Keratinocyte (primary cell): ENCODE data around the gene NCEH1. TPM values are rescaled to one million over a fixed set of nuclear protein-coding genes. Genes with fewer than 3 reads are reported as not detected.

Source experiments
- DNase-seq: peaks from one replicate; pipeline ENCODE4 v3.0.0-alpha.2; 2011; ENCODE audit warnings: low read depth, missing footprints, low spot score
- FAIRE-seq: peaks from 2 replicates; lab custom pipeline; 2011; peaks lifted over from hg19 to GRCh38; lab: Jason Lieb, UNC
- H2AFZ ChIP-seq: 2 replicates; pipeline ENCODE4 v1.6.0; 2012; ENCODE audit warnings: low read length, control low read depth, inconsistent platforms; ENCODE audit not compliant: control insufficient read depth
- H3K27ac ChIP-seq: 2 replicates; pipeline ENCODE4 v1.5.1; 2011; ENCODE audit warnings: low read length; ENCODE audit not compliant: control insufficient read depth, insufficient read depth
- H3K27me3 ChIP-seq: 3 replicates; pipeline ENCODE4 v1.6.0; 2011; ENCODE audit warnings: low read length; ENCODE audit not compliant: control insufficient read depth, insufficient read depth; ENCODE audit errors: extremely low read depth
- H3K36me3 ChIP-seq, 2 experiments: 2 replicates in 1 of 2; 3 replicates in 1 of 2; pipeline ENCODE4 v1.5.1; 2011; ENCODE audit warnings: low read length in 2 of 2, mild to moderate bottlenecking in 1 of 2; ENCODE audit not compliant: control insufficient read depth in 2 of 2, insufficient read depth in 2 of 2; ENCODE audit errors: extremely low read depth in 1 of 2
- H3K4me1 ChIP-seq: 3 replicates; pipeline ENCODE4 v1.5.1; 2011; ENCODE audit warnings: low read length; ENCODE audit not compliant: control insufficient read depth, insufficient read depth; ENCODE audit errors: extremely low read depth
- H3K4me2 ChIP-seq: 3 replicates; pipeline ENCODE4 v1.6.0; 2011; ENCODE audit warnings: low read depth, low read length; ENCODE audit not compliant: control insufficient read depth, insufficient read depth; ENCODE audit errors: extremely low read depth
- H3K4me3 ChIP-seq, 3 experiments: fragments of 200-600 bp in 1 of 3; sonication (generic) in 1 of 3; 2 replicates in 2 of 3; 3 replicates in 1 of 3; pipeline ENCODE4 v1.5.1; 2011 to 2016; ENCODE audit warnings: low read length in 3 of 3, mild to moderate bottlenecking in 3 of 3, control low read depth in 2 of 3, inconsistent platforms in 1 of 3, low read depth in 1 of 3, mixed read lengths in 1 of 3, mixed run types in 1 of 3, moderate library complexity in 1 of 3; ENCODE audit not compliant: control insufficient read depth in 2 of 3, insufficient read depth in 2 of 3; ENCODE audit errors: extremely low read depth in 1 of 3
- H3K79me2 ChIP-seq: 2 replicates; pipeline ENCODE4 v1.6.0; 2012; ENCODE audit warnings: low read length; ENCODE audit not compliant: control insufficient read depth, insufficient read depth
- H3K9ac ChIP-seq: 3 replicates; pipeline ENCODE4 v1.6.0; 2011; ENCODE audit warnings: low read length; ENCODE audit not compliant: control insufficient read depth, insufficient read depth; ENCODE audit errors: extremely low read depth
- H3K9me1 ChIP-seq: 3 replicates; pipeline ENCODE4 v1.6.0; 2011; ENCODE audit warnings: low read length; ENCODE audit not compliant: control insufficient read depth, insufficient read depth; ENCODE audit errors: extremely low read depth
- H3K9me3 ChIP-seq: 2 replicates; pipeline ENCODE4 v1.5.1; 2012; ENCODE audit warnings: low read depth, low read length; ENCODE audit not compliant: control insufficient read depth
- H4K20me1 ChIP-seq: 3 replicates; pipeline ENCODE4 v1.6.0; 2011; ENCODE audit warnings: low read length; ENCODE audit not compliant: control insufficient read depth, insufficient read depth; ENCODE audit errors: extremely low read depth
- CTCF ChIP-seq, 3 experiments: IDR thresholded peaks in 1 of 3; conservative IDR thresholded peaks in 1 of 3; optimal IDR thresholded peaks in 1 of 3; 2 replicates in 2 of 3; 3 replicates in 1 of 3; pipeline versions ENCODE3 to v1.5.1; 2011; ENCODE audit warnings: low read length in 3 of 3, mild to moderate bottlenecking in 3 of 3, moderate library complexity in 2 of 3, control low read depth in 1 of 3, inconsistent platforms in 1 of 3; ENCODE audit not compliant: insufficient read depth in 2 of 3; ENCODE audit errors: extremely low read depth in 1 of 3
- EZH2 ChIP-seq: IDR thresholded peaks from one replicate; pipeline ENCODE4 v1.6.1; 2012; ENCODE audit warnings: inconsistent platforms, mild to moderate bottlenecking, low read length, moderate library complexity
- dilution Hi-C: fragments of 300-500 bp; cut with MboI; formaldehyde crosslinking; loops from one replicate; pipeline ENCODE4 v1.7.0; 2020; ENCODE audit warnings: low sequenced_read_pairs; ENCODE audit not compliant: extremely low pct_ligation_motif_present
- polyA plus RNA-seq, 5 experiments: library from polyadenylated mRNA; depleted of rRNA in 3 of 5; stranded (reverse) in 3 of 5; stranded (forward) in 1 of 5; unstranded in 1 of 5; fragments of >200 nt; gene quantifications; 1 replicate in 1 of 5; 2 replicates in 3 of 5; 3 replicates in 1 of 5; pipeline versions ENCODE4 v1.2.1 to v1.2.3, GENCODE V29; 2011 to 2012; ENCODE audit warnings: missing spikeins in 2 of 5, low read depth in 1 of 5, low replicate concordance in 1 of 5

The NCEH1 gene
- polyA plus RNA-seq, 1 donor (not counting 4 experiments of a cell fraction or from before 2014, with no cell fraction given) = 13.2 TPM

- H3K27ac ChIP-seq = no peak overlapping the region
- no peaks in the 10 kb centered on the region for H3K27me3 ChIP-seq
- no peak overlapping the region for H3K9ac ChIP-seq
- H3K4me3 ChIP-seq = no peak overlapping the region
- peaks cover 6% of the 10 kb centered on the region for H3K79me2 ChIP-seq
- peaks cover 0 to 3% of the 10 kb centered on the region in 2 experiments for H3K36me3 ChIP-seq
- FAIRE-seq (no peak), DNase-seq (no peak)
- H3K4me2 ChIP-seq = no peak overlapping the region
- no peak overlapping the region for H2AFZ ChIP-seq
- no peaks in the 10 kb centered on the region for H3K9me1 ChIP-seq
- no peaks in the 10 kb centered on the region for H4K20me1 ChIP-seq
- H3K4me1 ChIP-seq = no peaks in the 10 kb centered on the region
- dilution Hi-C loops = no loop called here
- TF ChIP-seq EZH2 (no peak), CTCF (optimal IDR thresholded peaks at IDR 0.05 in 1 of 3, IDR thresholded peaks at IDR 0.05 in 1 of 3, conservative IDR thresholded peaks at IDR 0.05 in 1 of 3; ENCODE audit: extremely low read depth in 1 of 3, insufficient read depth in 2 of 3, low read length in 3 of 3) (no peak)
- H3K9me3 ChIP-seq = no peaks in the 10 kb centered on the region
Observed at GRCh38 chr3:172702256-172702655, 8.6 kb downstream of the NCEH1 start.

DNA sequence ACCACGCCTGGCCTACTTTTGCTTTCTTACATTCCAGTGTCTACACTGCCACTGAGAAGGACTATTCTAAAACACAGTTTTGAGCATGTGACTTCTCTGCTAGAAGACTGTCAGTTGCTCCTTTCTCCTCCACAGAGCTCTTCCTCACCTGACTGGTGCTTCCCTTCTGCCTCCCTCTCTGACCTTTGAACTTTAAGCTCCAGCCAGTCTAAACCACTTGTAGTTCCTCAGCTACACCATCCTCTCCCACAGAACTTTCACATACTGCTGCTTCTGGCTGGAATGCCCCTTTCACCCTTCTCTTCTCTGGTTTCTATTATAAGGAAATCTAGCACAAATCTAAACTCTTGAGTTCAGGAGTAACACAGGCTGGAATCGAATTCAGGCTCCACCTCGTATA, 9.1 kb downstream of the NCEH1 start:
- FAIRE-seq (no peak), DNase-seq (no peak)
- H3K36me3 ChIP-seq = peaks cover 0 to 3% of the 10 kb centered on the region in 2 experiments
- H3K9ac ChIP-seq = no peak overlapping the region
- dilution Hi-C loops = no loop called here
- H3K27ac ChIP-seq = no peak overlapping the region
- H3K4me3 ChIP-seq = no peak overlapping the region
- H3K4me2 ChIP-seq = no peak overlapping the region
- H4K20me1 ChIP-seq = no peaks in the 10 kb centered on the region
- no peaks in the 10 kb centered on the region for H3K27me3 ChIP-seq
- no peaks in the 10 kb centered on the region for H3K4me1 ChIP-seq
- peaks cover 3% of the 10 kb centered on the region for H3K79me2 ChIP-seq
- no peaks in the 10 kb centered on the region for H3K9me1 ChIP-seq
- no peak overlapping the region for H2AFZ ChIP-seq
- H3K9me3 ChIP-seq = no peaks in the 10 kb centered on the region
- no peak for TF ChIP-seq CTCF (optimal IDR thresholded peaks at IDR 0.05 in 1 of 3, IDR thresholded peaks at IDR 0.05 in 1 of 3, conservative IDR thresholded peaks at IDR 0.05 in 1 of 3; ENCODE audit: extremely low read depth in 1 of 3, insufficient read depth in 2 of 3, low read length in 3 of 3)
- no peak for TF ChIP-seq EZH2
